Liver (tissue), 3 donors: ENCODE measurements around the gene CHODL.

ENCODE experiments used
- EGR1 ChIP-seq, 2 donors: IDR thresholded peaks; 2 replicates each; pipeline ENCODE4 v1.6.1; 2016 to 2018; ENCODE audit warnings: antibody characterized with exemption in 2 of 2, low read depth in 2 of 2
- GABPA ChIP-seq, 2 donors: IDR thresholded peaks in 1 of 2; conservative IDR thresholded peaks in 1 of 2; 2 replicates each; pipeline ENCODE4 v1.6.1; 2016; ENCODE audit warnings: antibody characterized with exemption in 2 of 2, mild to moderate bottlenecking in 1 of 2, moderate library complexity in 1 of 2
- HNF4G ChIP-seq: IDR thresholded peaks from 2 replicates; pipeline ENCODE4 v1.6.1; 2016; ENCODE audit warnings: antibody characterized with exemption
- JUND ChIP-seq, 2 donors: IDR thresholded peaks; 2 replicates each; pipeline ENCODE4 v1.6.1; 2016; ENCODE audit warnings: antibody characterized with exemption in 2 of 2
- NR2F2 ChIP-seq: IDR thresholded peaks from 2 replicates; pipeline ENCODE4 v1.6.1; 2016; ENCODE audit warnings: antibody characterized with exemption
- TAF1 ChIP-seq: conservative IDR thresholded peaks from 2 replicates; pipeline ENCODE4 v1.6.1; 2016; ENCODE audit warnings: antibody characterized with exemption, mild to moderate bottlenecking
- YY1 ChIP-seq: IDR thresholded peaks from 2 replicates; pipeline ENCODE4 v1.6.1; 2016; ENCODE audit warnings: antibody characterized with exemption, mild to moderate bottlenecking
- TF ChIP-seq, protein P1 (sequence below): fragments of 150-350 bp; IDR thresholded peaks from 2 replicates; pipeline ENCODE4 v1.5.1; 2017; ENCODE audit warnings: improper control_type of control experiment, low read depth, low read length; ENCODE audit not compliant: missing input control
- TF ChIP-seq, protein P2 (sequence below): IDR thresholded peaks from 2 replicates; pipeline ENCODE4 v1.6.1; 2016; ENCODE audit warnings: antibody characterized with exemption, mild to moderate bottlenecking
- TF ChIP-seq, protein P3 (sequence below): IDR thresholded peaks from 2 replicates; pipeline ENCODE4 v1.6.1; 2016; ENCODE audit warnings: antibody characterized with exemption
- TF ChIP-seq, protein P4 (sequence below): IDR thresholded peaks from 2 replicates; pipeline ENCODE4 v1.6.1; 2016; ENCODE audit warnings: antibody characterized with exemption
- donor health status: healthy.
- donor health status: healthy.

DNA sequence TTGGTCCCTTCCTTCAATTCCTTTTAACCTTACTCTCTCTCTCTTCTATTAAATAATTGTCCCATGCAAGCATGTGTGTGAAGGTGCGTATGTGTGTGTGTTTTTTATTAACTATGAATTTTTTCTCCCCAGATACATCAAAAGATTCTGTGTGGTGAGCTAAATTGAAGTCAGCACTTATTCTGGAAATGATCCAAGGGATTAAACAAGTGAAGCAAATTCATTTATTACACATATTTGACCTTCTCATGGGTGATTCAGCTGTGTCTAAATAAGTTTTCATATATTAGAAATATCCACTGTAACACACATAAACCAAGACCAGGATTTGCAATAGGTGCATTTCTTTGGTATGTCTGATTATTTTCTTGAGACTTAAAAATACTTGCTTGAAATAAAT is 24.3 kb downstream of the CHODL start:
- TF ChIP-seq, protein P1, sequence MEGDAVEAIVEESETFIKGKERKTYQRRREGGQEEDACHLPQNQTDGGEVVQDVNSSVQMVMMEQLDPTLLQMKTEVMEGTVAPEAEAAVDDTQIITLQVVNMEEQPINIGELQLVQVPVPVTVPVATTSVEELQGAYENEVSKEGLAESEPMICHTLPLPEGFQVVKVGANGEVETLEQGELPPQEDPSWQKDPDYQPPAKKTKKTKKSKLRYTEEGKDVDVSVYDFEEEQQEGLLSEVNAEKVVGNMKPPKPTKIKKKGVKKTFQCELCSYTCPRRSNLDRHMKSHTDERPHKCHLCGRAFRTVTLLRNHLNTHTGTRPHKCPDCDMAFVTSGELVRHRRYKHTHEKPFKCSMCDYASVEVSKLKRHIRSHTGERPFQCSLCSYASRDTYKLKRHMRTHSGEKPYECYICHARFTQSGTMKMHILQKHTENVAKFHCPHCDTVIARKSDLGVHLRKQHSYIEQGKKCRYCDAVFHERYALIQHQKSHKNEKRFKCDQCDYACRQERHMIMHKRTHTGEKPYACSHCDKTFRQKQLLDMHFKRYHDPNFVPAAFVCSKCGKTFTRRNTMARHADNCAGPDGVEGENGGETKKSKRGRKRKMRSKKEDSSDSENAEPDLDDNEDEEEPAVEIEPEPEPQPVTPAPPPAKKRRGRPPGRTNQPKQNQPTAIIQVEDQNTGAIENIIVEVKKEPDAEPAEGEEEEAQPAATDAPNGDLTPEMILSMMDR = no peak
- no peak for TF ChIP-seq YY1
- TF ChIP-seq EGR1 (IDR thresholded peaks at IDR 0.05; ENCODE audit: low read depth in 2 of 2) = no peak
- TF ChIP-seq, protein P2, sequence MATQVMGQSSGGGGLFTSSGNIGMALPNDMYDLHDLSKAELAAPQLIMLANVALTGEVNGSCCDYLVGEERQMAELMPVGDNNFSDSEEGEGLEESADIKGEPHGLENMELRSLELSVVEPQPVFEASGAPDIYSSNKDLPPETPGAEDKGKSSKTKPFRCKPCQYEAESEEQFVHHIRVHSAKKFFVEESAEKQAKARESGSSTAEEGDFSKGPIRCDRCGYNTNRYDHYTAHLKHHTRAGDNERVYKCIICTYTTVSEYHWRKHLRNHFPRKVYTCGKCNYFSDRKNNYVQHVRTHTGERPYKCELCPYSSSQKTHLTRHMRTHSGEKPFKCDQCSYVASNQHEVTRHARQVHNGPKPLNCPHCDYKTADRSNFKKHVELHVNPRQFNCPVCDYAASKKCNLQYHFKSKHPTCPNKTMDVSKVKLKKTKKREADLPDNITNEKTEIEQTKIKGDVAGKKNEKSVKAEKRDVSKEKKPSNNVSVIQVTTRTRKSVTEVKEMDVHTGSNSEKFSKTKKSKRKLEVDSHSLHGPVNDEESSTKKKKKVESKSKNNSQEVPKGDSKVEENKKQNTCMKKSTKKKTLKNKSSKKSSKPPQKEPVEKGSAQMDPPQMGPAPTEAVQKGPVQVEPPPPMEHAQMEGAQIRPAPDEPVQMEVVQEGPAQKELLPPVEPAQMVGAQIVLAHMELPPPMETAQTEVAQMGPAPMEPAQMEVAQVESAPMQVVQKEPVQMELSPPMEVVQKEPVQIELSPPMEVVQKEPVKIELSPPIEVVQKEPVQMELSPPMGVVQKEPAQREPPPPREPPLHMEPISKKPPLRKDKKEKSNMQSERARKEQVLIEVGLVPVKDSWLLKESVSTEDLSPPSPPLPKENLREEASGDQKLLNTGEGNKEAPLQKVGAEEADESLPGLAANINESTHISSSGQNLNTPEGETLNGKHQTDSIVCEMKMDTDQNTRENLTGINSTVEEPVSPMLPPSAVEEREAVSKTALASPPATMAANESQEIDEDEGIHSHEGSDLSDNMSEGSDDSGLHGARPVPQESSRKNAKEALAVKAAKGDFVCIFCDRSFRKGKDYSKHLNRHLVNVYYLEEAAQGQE = no peak
- TF ChIP-seq TAF1 = no peak
- no peak for TF ChIP-seq JUND (IDR thresholded peaks at IDR 0.05)
- TF ChIP-seq, protein P3, sequence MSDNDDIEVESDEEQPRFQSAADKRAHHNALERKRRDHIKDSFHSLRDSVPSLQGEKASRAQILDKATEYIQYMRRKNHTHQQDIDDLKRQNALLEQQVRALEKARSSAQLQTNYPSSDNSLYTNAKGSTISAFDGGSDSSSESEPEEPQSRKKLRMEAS = no peak
- TF ChIP-seq NR2F2 = no peak
- TF ChIP-seq GABPA (IDR thresholded peaks at IDR 0.05 in 1 of 2, conservative IDR thresholded peaks at IDR 0.05 in 1 of 2) = no peak
- TF ChIP-seq, protein P4, sequence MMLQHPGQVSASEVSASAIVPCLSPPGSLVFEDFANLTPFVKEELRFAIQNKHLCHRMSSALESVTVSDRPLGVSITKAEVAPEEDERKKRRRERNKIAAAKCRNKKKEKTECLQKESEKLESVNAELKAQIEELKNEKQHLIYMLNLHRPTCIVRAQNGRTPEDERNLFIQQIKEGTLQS = no peak
- TF ChIP-seq HNF4G = no peak
